ENCODE data around the gene CNTNAP4.

- TF ChIP-seq RCOR1 (IDR thresholded peaks at IDR 0.05; ENCODE audit: insufficient replicate concordance, low read length): no peak
- TF ChIP-seq, protein P1, sequence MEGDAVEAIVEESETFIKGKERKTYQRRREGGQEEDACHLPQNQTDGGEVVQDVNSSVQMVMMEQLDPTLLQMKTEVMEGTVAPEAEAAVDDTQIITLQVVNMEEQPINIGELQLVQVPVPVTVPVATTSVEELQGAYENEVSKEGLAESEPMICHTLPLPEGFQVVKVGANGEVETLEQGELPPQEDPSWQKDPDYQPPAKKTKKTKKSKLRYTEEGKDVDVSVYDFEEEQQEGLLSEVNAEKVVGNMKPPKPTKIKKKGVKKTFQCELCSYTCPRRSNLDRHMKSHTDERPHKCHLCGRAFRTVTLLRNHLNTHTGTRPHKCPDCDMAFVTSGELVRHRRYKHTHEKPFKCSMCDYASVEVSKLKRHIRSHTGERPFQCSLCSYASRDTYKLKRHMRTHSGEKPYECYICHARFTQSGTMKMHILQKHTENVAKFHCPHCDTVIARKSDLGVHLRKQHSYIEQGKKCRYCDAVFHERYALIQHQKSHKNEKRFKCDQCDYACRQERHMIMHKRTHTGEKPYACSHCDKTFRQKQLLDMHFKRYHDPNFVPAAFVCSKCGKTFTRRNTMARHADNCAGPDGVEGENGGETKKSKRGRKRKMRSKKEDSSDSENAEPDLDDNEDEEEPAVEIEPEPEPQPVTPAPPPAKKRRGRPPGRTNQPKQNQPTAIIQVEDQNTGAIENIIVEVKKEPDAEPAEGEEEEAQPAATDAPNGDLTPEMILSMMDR (conservative IDR thresholded peaks at IDR 0.05; ENCODE audit: low read depth, low read length): no peak
- TF ChIP-seq CEBPB (IDR thresholded peaks at IDR 0.05; ENCODE audit: low read depth, low read length): no peak
- TF ChIP-seq POLR2A (IDR thresholded peaks at IDR 0.05; ENCODE audit: low read depth, low read length): no peak
- no peak for TF ChIP-seq USF2 (IDR thresholded peaks at IDR 0.05; ENCODE audit: low read depth, low read length)
- no peak for TF ChIP-seq BHLHE40 (IDR thresholded peaks at IDR 0.05; ENCODE audit: low read depth, low read length)
- TF ChIP-seq RFX5 (IDR thresholded peaks at IDR 0.05; ENCODE audit: low read depth, low read length): no peak
Measured at GRCh38 chr16:76441391-76441790, 164.2 kb downstream of the CNTNAP4 start.
